GM19324 (cell line): ENCODE results near the gene SLC7A6.

Source experiments
- ATAC-seq: cut with Tn5 transposase; IDR thresholded peaks from one replicate; pipeline ENCODE4 v1.9.1; 2021; ENCODE audit warnings: mild to moderate bottlenecking, moderate library complexity; ENCODE audit not compliant: unreplicated experiment, low FRiP score

Gene SLC7A6

GRCh38 chr16:68252383-68252782 lies 11.9 kb upstream of the SLC7A6 start:
- no peak for ATAC-seq

- no peak for ATAC-seq
These were observed 10.6 kb upstream of the SLC7A6 start for GRCh38 chr16:68253721-68254120.

- ATAC-seq = no peak
These were observed 8.6 kb upstream of the SLC7A6 start for GRCh38 chr16:68255712-68256111.

GRCh38 chr16:68257251-68257905 lies 6.9 kb upstream of the SLC7A6 start:
- no peak for ATAC-seq

GRCh38 chr16:68257906-68258800 lies 6.2 kb upstream of the SLC7A6 start:
- ATAC-seq = no peak

GRCh38 chr16:68259007-68259825 lies 5.1 kb upstream of the SLC7A6 start:
- ATAC-seq = no peak

DNA sequence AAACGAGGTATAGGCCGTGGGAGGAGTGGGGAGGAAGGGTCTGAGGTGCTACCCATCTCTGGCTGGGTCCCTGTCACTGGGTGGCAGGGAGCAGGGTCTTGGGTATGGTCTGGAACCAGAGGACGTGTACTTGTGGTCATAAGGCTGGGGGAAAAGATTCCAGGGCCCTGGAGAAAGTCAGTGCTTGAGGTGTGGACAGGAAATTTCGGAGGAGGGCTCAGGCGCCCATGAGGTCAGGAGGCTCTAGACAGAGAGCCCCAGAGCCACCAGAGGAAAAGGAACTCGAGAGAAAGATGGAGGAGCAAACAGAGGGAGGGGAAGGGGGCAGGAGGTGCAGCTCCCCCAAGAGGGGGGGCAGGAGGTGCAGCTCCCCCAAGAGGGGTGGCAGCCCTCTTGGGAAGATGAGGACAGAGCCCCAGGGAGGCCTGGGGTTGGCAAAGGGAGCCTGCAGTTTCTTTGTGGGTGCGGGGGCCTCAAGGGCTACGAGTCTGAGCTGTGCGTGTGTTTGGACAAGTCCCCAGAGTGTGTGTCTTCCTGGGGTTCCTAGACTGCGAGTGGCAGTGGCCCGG lies 683 bp upstream of the SLC7A6 start:
- peak; percentile 8 for ATAC-seq

GRCh38 chr16:68265078-68265920 lies 973 bp downstream of the SLC7A6 start:
- ATAC-seq = peak; percentile 10

DNA sequence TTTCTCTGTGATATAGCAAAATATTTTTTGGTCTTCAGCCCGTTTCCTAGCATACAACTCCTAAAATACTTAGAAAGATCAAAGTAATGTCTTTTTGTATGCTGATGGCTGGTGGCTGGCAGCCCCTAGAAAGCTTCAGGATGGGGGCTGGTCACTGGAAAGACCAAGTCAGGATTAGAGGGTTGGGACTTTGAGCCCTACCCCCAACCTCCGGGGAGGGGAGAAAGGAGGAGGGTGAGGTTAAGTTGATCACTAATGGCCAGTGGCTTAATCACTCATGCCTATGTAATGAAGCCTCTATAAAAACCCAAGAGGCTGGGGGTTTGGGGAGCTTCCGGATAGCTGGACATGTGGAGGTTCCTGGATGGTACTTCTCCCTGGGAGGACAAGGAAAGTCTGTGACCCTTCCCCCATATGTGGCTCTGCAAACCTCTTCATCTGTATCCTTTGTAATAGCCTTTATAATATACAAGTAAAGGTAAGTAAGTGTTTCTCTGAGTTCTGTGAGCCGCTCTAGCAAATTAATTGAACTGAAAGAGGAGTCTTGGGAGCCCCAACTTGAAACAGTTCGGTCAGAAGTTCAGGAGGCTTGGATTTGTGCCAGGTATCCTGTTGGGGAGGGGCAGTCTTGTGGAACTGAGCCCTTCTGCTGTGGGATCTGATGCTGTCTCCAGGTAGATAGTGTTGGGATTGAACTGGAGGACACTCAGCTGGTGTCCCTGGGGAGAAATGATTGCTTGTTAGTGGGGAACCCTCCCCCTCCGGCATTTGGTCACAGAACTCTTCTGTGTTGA lies 3.5 kb downstream of the SLC7A6 start:
- no peak for ATAC-seq

DNA sequence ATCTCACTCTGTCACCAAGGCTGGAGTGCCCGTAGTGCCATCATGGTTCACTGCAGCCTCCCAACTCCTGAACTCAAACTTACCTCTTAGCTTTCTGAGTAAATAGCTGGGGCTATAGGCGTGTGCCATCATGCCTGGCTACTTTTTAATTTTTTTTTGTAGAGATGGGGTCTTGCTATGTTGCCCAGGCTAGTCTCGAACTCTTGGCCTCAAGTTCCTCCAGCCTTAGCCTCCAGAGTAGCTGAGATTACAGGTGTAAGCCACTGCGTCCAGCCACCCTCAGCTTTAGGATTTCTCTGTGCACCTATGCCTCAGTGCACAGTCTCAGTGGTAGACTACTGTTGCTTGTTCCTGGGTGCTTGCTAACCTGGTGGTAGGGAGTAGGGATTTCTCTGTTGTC lies 5.5 kb downstream of the SLC7A6 start:
- no peak for ATAC-seq

GRCh38 chr16:68270353-68270752 lies 6.0 kb downstream of the SLC7A6 start:
- ATAC-seq = no peak

DNA sequence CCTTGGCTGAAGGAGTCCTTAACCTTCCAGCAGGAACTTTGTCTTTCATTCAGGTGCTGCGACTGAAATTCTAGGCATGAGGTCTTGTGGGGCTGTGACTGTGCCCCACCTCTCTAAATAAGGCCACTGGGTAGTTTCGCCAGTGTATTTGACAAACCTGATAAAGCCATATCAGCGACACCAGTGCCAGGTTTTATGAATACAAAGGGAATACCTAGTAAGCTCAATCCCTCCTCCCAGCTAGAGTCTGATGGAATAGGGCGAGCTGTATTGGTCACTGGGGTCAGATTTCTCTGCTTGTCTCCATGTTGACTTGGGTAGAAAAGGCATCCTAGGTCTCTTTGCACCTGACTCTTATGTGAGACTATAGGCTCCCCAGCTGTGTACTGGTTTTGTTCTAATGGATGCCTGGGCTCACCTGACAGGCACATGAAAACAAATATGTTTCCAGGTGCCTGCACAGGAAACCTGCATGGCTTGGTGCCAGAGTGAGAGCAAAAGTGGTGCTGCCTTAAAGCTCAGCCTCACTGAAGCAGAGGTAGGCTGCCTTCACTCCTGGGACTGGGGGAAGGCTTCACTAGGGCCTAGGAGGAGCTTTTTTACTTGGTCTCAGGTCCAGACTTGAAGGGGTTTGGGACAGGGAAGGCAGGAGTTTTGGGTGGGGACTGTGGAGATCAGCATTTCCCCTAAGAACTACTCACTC lies 8.3 kb downstream of the SLC7A6 start:
- ATAC-seq = no peak

GRCh38 chr16:68273459-68273858 lies 9.1 kb downstream of the SLC7A6 start:
- no peak for ATAC-seq

DNA sequence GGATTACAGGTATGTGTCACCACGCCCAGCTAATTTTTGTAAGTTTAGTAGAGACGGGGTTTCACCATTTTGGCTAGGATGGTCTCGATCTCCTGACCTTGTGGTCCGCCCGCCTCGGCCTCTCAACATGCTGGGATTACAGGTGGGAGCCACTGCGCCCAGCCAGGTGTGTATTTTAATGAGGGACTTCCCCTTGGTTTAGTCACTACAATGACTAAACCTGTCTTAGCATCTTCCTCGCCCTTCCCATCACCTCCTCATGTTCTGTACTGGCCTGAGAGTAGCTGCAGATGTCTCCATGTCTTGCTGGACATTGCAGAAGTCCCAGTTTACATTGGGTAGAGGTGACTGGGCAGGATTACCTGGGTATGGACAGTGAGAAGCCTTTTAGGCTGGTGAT lies 9.6 kb downstream of the SLC7A6 start:
- ATAC-seq = no peak

- no peak for ATAC-seq
These were observed 10.1 kb downstream of the SLC7A6 start for GRCh38 chr16:68274441-68274840.

DNA sequence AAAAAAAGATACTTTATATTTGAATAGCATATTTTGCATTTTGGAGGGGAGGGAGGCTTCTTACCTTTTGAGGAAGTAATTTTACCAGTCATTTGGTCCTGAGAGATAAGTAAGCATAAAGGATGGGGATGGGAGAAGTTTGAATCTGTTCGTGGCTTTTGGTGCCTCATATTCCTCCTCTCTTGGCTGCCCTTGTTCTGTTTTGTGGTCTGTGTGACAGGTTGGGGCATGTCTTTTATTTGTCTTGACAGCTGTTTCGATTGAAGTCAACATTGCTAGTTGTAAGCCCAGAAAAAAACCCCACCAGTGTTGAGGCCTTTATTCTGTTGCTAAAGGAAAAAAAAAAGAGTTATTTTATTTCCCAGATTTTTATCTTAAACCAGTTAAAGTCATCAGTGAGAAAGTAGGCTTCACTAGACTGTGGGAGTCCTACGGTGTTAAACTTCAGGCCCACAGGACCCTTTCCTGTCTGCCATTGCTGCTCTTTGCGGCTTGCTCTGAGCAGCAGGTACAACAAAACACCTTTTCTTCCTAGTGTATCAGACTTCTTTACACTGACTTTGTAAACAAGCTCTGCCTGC lies 11.4 kb downstream of the SLC7A6 start:
- ATAC-seq = peak; percentile 82

GRCh38 chr16:68276223-68276622 lies 11.9 kb downstream of the SLC7A6 start:
- no peak for ATAC-seq
